ACHN (cell line): ENCODE data around the gene TRABD2B.
A peak's percentile ranks its signal among the peaks of the same experiment; 100 is the strongest.

ENCODE experiments used
- DNase-seq: peaks from one replicate; pipeline ENCODE4 v3.0.0-alpha.2; 2015
- in situ Hi-C: cut with HindIII; loops from 2 replicates; pipeline ENCODE4 v1.10.0; 2017; ENCODE audit warnings: low sequenced_read_pairs, low pct_ligation_motif_present, low pct_unique_long_range_greater_than_20kb

TRABD2B gene

DNA sequence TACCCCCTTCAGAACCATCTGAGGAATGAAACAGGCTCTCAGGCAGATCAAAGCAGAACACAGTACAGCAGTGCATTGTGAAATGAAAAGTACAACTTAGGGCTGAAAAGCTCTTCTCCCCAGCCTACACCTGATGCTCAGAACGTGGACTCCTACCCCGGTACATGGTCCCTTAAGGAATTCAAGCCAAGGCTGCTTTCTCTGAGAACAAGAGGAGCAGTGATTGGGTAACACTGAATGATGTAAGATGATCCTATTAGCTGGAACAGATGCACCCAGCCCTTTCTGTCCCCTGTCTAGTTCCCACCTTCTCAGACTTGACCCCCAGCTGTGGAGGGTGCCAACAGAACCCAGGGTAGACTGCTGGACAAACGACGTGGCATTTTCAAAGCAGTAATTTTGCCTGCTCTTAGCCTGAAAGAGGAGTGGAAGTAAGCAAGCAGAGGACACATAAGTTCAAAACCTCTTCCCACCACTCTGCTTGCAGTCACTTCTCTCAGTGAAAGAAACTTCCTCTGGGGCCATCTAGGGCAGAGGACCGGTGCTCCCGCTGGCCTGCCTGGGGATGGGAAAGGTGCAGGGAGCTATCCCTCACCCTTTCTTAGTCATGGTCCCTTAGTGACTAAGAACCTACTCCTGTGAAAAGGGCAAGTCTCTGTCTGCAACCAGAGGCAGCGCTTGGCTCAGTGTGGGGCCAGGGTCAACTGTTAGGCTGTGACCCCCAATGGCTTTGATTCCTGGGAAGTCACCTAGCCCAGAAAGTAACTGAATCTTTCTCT is 72.7 kb downstream of the TRABD2B start:
- no peak for DNase-seq
- in situ Hi-C loops, result no loop called here

GRCh38 chr1:47921935-47922415 is 75.2 kb downstream of the TRABD2B start:
- in situ Hi-C loops, result no loop called here

DNA sequence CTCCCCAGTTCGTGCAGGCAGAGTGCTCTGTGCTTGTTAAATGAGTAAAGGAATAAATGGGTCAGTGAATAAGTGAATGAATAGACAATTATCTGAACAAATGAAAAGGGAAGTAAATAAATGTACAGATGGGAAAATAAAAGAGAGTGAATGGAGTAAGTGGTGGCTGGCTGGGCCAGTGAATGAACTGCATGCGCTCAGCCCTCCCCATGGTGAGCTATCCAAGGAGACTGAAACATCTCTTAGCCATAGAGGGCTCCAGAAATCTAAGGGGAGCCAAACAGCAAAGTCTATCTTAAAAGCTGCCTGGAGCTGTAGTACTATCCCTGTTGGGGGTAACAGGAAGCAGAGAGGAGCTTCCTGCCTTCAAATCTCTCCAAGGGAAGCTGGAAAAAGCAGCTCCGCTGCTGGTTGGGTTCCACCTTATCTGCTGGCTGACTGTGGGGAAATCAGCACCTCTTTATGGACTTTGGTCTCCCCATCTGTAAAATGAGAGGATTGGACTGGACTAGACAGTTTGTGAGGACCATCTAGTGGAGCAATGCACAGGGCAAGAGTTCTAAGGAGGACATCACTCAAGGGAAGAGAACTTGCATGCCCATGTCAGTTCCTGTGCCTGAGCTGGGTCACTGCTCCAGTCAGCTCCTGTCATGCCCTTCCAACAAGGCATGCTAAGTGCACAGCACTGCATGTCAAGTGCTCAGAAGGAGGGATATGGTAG is 77.9 kb downstream of the TRABD2B start:
- in situ Hi-C loops, result no loop called here
- no peak for DNase-seq

More at GRCh38 chr1:47921935-47922415, 75.2 kb downstream of the TRABD2B start:
- DNase-seq, result no peak

- in situ Hi-C loops, result no loop called here
- no peak for DNase-seq
Observed at GRCh38 chr1:47918257-47918867, 78.8 kb downstream of the TRABD2B start.

DNA sequence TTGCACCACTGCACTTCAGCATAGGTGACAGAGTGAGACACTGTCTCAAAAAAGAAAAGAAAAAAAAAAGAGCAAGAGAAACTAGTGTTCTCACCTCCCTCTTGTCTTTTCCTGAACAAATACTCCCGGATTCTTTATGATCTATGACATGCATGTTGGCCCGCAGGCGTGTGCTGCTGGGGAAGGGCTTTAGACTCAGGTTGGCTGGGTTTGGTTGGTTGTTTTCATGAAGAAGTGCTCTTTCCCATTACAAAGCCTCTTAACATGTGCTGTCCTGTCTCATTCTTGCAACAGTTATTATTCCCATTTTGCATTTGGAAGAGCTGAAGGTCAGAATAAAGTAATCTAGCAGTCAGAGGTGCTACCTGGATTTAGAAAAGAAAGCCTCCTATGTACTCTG is 79.5 kb downstream of the TRABD2B start:
- in situ Hi-C loops, result no loop called here
- no peak for DNase-seq

DNA sequence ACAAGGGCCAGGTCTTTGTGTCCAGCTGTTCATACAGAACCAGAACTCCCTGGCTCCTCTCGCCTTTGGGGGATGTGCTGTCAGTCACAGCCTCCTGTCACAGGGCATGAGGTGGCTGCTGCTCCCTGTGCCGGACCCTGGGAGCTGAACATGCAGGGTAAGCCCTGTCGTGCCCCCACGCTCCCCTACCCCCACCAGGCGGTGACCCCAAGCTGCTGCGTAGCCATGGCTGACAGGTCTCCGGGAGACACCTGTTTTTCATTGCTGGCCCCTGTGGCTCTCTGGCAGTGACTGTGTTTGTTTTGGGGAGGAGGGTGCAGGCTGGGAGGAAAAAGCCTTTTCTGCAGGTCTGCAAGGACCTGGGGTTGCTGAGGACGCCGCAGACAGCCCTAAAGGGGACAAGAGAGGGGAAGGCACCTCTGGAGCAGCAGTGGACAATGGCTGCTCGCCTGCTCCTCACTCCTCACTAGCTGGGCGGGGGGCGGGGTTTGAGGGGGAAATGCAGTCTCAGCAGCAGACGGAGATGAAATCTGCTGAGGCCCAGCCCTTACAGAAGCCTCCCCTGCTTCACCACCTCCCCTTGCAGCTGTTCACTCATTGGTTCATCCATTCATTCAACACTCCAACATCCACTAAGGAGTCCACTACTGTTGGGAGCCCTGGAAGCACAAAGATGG is 81.4 kb downstream of the TRABD2B start:
- DNase-seq, result no peak
- in situ Hi-C loops, result no loop called here

- in situ Hi-C loops, result no loop called here
- DNase-seq, result no peak
Observed at GRCh38 chr1:47914952-47915676, 82.1 kb downstream of the TRABD2B start.

DNA sequence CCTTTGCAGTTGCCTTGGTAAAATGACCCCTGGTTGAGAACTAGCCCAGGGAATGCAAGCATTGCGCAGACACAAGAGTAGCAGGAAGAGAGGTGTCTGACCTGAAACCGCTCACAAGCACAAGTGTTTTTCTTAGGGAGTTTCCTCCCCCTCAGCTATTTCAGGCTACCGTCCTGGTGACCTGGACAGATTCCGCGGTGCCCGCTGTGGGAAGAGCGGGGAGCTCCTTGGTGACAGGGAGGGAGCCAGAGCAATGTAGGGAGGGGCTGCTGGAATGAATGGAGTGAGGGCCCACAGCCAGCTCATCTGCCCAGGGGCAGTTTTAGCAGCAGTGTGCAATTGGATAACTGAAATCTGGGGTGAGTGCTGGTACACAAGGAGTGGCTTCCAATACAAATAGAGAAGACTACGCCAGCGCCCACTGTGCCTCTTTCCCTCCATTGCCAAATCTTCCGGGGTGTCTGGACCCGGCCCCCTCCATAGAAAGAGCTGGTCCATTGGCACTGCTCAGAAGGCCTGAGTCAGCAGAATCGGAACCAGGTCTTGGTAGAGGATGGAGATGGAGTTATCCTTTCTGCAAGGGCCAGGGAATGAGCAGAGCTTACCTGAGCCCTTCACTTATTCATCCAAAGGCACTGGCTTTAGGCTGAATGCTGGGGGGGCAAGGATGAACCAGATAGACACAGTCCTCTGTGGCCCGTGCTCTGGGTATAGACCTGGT is 82.8 kb downstream of the TRABD2B start:
- in situ Hi-C loops, result no loop called here
- no peak for DNase-seq

- no peak for DNase-seq
- in situ Hi-C loops, result no loop called here
Observed at GRCh38 chr1:47913225-47913823, 83.9 kb downstream of the TRABD2B start.

- in situ Hi-C loops, result no loop called here
- DNase-seq, result no peak
Observed at GRCh38 chr1:47912756-47913155, 84.4 kb downstream of the TRABD2B start.

- in situ Hi-C loops, result no loop called here
- no peak for DNase-seq
Observed at GRCh38 chr1:47911892-47912291, 85.3 kb downstream of the TRABD2B start.

GRCh38 chr1:47911424-47911823 is 85.8 kb downstream of the TRABD2B start:
- in situ Hi-C loops, result no loop called here
- no peak for DNase-seq

GRCh38 chr1:47908258-47908657 is 88.9 kb downstream of the TRABD2B start:
- DNase-seq, result no peak
- in situ Hi-C loops, result no loop called here

- no peak for DNase-seq
- in situ Hi-C loops, result no loop called here
Observed at GRCh38 chr1:47907177-47907528, 90.0 kb downstream of the TRABD2B start.

- DNase-seq, result no peak
Observed at GRCh38 chr1:47906527-47907176, 90.5 kb downstream of the TRABD2B start.

GRCh38 chr1:47906009-47906432 is 91.2 kb downstream of the TRABD2B start:
- in situ Hi-C loops, result no loop called here
- peak; percentile 56 for DNase-seq

More at GRCh38 chr1:47906527-47907176, 90.5 kb downstream of the TRABD2B start:
- in situ Hi-C loops, result no loop called here

GRCh38 chr1:47903723-47904122 is 93.5 kb downstream of the TRABD2B start:
- DNase-seq, result no peak
- in situ Hi-C loops, result no loop called here
